Measurements from ENCODE around the gene GXYLT1.

GRCh38 chr12:42180990-42181596, 36.4 kb upstream of the GXYLT1 start:
- no peak for TF ChIP-seq CTCF (IDR thresholded peaks at IDR 0.05)
- TF ChIP-seq POLR2A (IDR thresholded peaks at IDR 0.05), result no peak

Measured in Peyer's patch (tissue), 4 donors.